Superior temporal gyrus (tissue), 1 donor: ENCODE data around the gene PRM1.

Experiments
- DNase-seq: peaks from one replicate; pipeline ENCODE4 v3.0.0-alpha.2; 2016; ENCODE audit errors: extremely low spot score

The PRM1 gene

GRCh38 chr16:11273721-11274324 is 7.3 kb downstream of the PRM1 start:
- no peak for DNase-seq

- DNase-seq, result no peak
These were observed 8.0 kb downstream of the PRM1 start, which contains the start of gene PRM3 for GRCh38 chr16:11272921-11273720. TSS of gene PRM3 (minus strand) at chr16:11273629. CDS start at chr16:11273595, 34 bp downstream.

- no peak for DNase-seq
These were observed 8.6 kb downstream of the PRM1 start for GRCh38 chr16:11272484-11272883.

GRCh38 chr16:11271610-11272009 is 9.5 kb downstream of the PRM1 start:
- DNase-seq, result no peak

GRCh38 chr16:11270602-11271162 is 10.4 kb downstream of the PRM1 start:
- no peak for DNase-seq

- no peak for DNase-seq
These were observed 12.2 kb downstream of the PRM1 start, which contains the start of gene TNP2 for GRCh38 chr16:11268921-11269375. TSS of gene TNP2 (minus strand) at chr16:11269325. CDS start at chr16:11269262, 63 bp downstream.

GRCh38 chr16:11265124-11265523 is 16.0 kb downstream of the PRM1 start:
- no peak for DNase-seq

GRCh38 chr16:11264155-11264832 is 16.8 kb downstream of the PRM1 start:
- no peak for DNase-seq

- DNase-seq, result no peak
These were observed 17.4 kb downstream of the PRM1 start for GRCh38 chr16:11263737-11264136.

GRCh38 chr16:11262915-11263314 is 18.2 kb downstream of the PRM1 start:
- DNase-seq, result no peak

- DNase-seq, result no peak
These were observed 20.5 kb downstream of the PRM1 start for GRCh38 chr16:11260596-11260966.

- no peak for DNase-seq
These were observed 21.2 kb downstream of the PRM1 start for GRCh38 chr16:11259655-11260595.

GRCh38 chr16:11258553-11259492 is 22.3 kb downstream of the PRM1 start:
- DNase-seq, result peak; percentile 83

GRCh38 chr16:11257131-11257938 is 23.8 kb downstream of the PRM1 start:
- DNase-seq, result peak; percentile 83

GRCh38 chr16:11256661-11257130 is 24.4 kb downstream of the PRM1 start:
- DNase-seq, result no peak

- peak; percentile 78 for DNase-seq
These were observed 25.1 kb downstream of the PRM1 start, which contains the start of gene SOCS1 for GRCh38 chr16:11255737-11256660. TSS of gene SOCS1 (minus strand) at chr16:11256204. CDS start at chr16:11255478, 726 bp downstream.

GRCh38 chr16:11254913-11255736 is 26.0 kb downstream of the PRM1 start:
- DNase-seq, result no peak
